Neuron (in vitro differentiated cells): ENCODE data around the gene GSC2.

ENCODE experiments used
- H2AFZ ChIP-seq: one replicate; pipeline ENCODE4 v1.6.1; 2013; ENCODE audit warnings: low read depth, mild to moderate bottlenecking, inconsistent platforms, low read length, moderate library complexity
- H3K27me3 ChIP-seq: one replicate; pipeline ENCODE4 v1.6.1; 2013; ENCODE audit warnings: low read length; ENCODE audit not compliant: insufficient read depth
- H3K36me3 ChIP-seq: one replicate; pipeline ENCODE4 v1.6.1; 2013; ENCODE audit warnings: low read length; ENCODE audit not compliant: insufficient read depth
- H3K4me1 ChIP-seq: one replicate; pipeline ENCODE4 v1.6.1; 2013; ENCODE audit warnings: low read length; ENCODE audit not compliant: insufficient read depth
- H3K4me3 ChIP-seq: 2 replicates; pipeline ENCODE4 v1.5.1; 2013; ENCODE audit warnings: mild to moderate bottlenecking, low read length, moderate library complexity
- H3K9me3 ChIP-seq: one replicate; pipeline ENCODE4 v1.6.1; 2013; ENCODE audit warnings: low read length

GSC2 gene

DNA sequence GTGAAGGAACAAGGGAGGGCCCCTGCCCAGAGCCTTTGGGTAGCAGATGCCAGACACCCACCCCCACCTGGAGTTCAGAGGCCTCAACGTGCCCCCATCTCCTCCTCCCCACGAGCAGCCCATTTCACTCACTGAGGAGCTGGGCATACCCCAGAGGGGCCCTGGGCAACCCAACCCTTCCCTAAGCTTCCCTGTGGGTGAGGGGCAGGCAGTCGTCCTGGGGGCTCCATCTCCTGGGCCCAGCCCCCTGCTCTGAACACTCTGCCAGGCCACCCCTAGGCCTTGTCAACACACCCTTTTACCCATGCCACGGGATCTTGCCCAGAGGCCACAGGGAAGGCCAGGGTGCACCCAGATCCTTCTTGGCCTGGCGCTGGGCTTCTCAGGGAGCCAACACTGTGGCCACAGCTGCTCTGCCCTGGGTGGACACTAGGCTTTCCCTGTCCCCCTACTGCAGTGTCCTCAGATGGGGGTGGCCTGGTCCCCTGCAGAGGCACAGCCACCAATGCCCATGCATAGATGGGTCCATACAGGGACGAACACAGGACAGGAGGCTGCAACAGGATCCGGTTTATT lies 25.0 kb upstream of the GSC2 start:
- no peak overlapping the region for H3K4me3 ChIP-seq
- no peak overlapping the region for H2AFZ ChIP-seq
- peaks cover 45% of the 10 kb centered on the region for H3K4me1 ChIP-seq
- H3K36me3 ChIP-seq: peaks cover 28% of the 10 kb centered on the region
- H3K27me3 ChIP-seq: peaks cover 2% of the 10 kb centered on the region
- no peaks in the 10 kb centered on the region for H3K9me3 ChIP-seq

DNA sequence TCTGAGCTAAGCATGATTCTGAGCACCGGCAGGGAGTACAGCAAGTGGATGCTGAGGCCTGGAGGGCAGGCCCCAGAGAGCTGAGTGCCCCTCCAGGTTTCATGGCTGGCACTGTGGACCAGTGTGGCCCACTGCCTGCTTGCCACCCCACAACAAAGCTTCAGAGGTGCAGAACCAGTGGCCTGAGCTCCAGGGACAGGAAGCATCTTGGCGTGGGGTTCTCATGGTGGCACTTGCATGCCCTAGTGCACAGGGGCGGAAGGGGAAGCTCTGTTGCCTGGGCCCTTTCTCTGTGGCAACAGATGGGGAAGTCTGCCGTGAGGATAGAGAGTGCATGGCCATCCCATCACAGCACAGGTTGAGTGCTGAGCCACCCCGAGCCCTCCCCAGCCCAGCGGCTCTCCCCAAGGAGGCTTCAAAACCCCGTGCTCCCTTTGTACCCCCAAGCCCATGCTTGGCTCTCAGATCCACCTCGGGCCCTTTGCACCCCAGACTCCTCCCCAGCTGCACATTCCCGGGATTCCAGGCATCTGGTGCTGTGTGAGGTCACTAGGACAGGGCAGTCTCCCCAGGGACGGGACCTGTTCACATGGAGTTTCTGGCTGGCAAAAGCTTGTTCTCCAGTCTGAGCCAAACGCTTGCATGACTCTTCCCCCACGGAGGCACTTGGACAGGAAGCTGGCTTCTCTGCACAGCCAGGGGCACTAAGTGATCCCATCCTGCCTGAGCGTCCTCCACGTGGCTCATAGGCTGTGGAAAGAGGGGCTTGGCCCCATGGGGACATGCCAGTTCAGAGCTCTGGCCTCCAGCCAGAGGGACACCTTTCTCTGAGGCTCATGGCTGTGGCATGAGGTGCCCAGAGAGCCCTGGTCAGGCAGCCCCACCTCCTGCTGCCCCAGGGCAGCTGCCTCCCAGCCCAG lies 24.3 kb upstream of the GSC2 start:
- peaks cover 9% of the 10 kb centered on the region for H3K27me3 ChIP-seq
- H3K4me3 ChIP-seq: no peak overlapping the region
- H3K9me3 ChIP-seq: no peaks in the 10 kb centered on the region
- H3K36me3 ChIP-seq: peaks cover 28% of the 10 kb centered on the region
- peaks cover 41% of the 10 kb centered on the region for H3K4me1 ChIP-seq
- no peak overlapping the region for H2AFZ ChIP-seq

DNA sequence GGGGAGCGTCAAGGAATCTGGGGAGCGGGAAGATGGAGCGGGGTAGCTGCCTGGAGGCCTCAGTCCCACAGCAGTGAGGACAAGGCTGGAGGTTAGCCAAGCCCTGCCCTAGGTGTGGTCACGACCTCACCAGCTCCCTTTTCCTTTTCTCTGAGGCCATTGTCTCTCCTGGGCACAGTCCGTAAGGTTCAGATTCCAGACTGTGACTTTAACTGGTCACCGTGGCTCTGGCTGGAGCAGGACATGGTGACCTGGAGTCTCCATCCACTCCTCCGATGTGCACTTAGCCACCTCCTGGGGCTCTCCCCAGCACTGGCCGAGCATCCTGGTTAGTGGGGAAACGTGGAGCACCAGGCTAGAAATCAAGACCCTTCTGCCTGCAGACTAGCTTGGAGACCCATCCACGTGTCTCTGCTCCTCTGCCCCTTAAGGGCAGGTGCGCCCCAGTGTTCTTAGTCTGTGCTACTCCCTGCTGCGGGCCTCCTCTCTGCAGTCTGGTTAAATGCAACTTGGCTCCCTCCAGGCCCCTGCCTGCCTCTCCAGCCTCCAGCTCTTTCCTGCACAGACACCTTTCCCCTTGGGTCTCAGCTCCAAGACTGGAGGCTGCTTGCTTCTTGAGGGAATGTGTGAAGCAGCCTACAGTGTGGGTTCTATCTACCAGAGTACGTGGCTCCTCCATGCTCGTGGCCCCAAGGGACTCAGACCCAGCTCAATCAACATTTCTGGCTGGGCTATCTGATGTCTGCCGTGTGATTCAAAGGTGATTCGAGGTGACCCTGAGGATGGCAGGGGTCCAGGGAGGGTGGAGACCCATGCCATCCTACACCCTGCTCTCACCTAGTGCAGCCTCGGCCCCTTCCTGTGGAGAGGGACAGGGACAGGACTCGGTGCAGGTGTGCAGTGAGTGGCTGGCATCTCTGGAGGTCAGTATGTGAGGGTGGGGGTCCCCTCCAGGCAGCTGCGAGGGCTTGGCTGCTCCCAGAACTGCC lies 23.2 kb upstream of the GSC2 start:
- Histone ChIP-seq H3K4me1 (peaks cover 41% of the 10 kb centered on the region), H3K27me3 (peaks cover 19% of the 10 kb centered on the region), H3K9me3 (no peaks in the 10 kb centered on the region), H3K4me3 (peak overlapping the region; percentile 89), H2AFZ (no peak overlapping the region), H3K36me3 (peaks cover 28% of the 10 kb centered on the region)

GRCh38 chr22:19172213-19173046 lies 22.3 kb upstream of the GSC2 start:
- H3K36me3 ChIP-seq: peaks cover 28% of the 10 kb centered on the region
- no peak overlapping the region for H2AFZ ChIP-seq
- H3K9me3 ChIP-seq: no peaks in the 10 kb centered on the region
- peaks cover 38% of the 10 kb centered on the region for H3K4me1 ChIP-seq
- peaks cover 25% of the 10 kb centered on the region for H3K27me3 ChIP-seq
- peak overlapping the region; percentile 89 for H3K4me3 ChIP-seq

- Histone ChIP-seq H3K4me1 (peaks cover 30% of the 10 kb centered on the region), H3K4me3 (no peak overlapping the region), H2AFZ (no peak overlapping the region), H3K9me3 (no peaks in the 10 kb centered on the region), H3K36me3 (peaks cover 5% of the 10 kb centered on the region), H3K27me3 (peaks cover 37% of the 10 kb centered on the region)
These were observed 19.8 kb upstream of the GSC2 start for GRCh38 chr22:19169947-19170318.

- Histone ChIP-seq H3K27me3 (peaks cover 37% of the 10 kb centered on the region), H3K9me3 (no peaks in the 10 kb centered on the region), H3K4me3 (no peak overlapping the region)
These were observed 19.2 kb upstream of the GSC2 start for GRCh38 chr22:19169002-19169946.

DNA sequence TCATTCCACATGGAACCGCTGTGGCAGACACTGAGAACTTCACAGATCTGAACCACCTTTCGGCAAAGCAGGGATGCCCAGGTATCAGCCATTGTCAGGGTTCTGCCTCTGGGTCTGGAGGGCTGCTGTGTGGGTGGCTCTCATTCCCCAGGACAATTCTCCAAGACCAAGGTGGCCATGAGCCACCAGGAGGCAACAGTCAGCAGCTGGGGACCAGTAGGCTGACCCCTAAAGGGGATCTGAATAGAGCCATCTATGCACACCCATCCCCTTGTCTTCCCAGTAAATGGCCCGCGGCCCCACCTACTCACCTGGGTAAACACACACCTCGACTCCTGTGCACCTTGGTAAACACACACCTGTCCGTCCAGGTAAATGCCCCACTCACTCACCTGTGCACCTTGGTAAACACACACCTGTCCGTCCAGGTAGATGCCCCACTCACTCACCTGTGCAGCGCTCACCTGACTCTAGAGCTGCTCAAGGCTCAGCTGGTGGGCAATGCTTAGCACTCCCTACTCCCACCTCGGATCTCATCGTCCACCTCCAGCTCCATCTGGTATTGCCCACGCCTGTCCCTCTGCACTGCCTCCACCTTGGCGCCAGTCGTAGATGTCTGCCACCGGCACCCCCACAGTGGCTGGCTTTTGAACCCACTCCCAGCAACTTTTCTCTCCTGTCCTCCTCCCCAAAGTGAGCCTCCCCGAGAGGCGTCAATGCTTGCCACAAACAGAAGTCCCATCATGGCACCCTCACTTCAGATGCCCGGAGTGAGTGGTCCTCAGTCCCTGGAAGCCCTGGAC lies 18.2 kb upstream of the GSC2 start:
- Histone ChIP-seq H3K4me1 (peaks cover 20% of the 10 kb centered on the region), H3K36me3 (peaks cover 4% of the 10 kb centered on the region), H3K9me3 (no peaks in the 10 kb centered on the region), H3K27me3 (peaks cover 37% of the 10 kb centered on the region), H3K4me3 (no peak overlapping the region), H2AFZ (no peak overlapping the region)

More at GRCh38 chr22:19169002-19169946, 19.2 kb upstream of the GSC2 start:
- peaks cover 5% of the 10 kb centered on the region for H3K36me3 ChIP-seq
- peaks cover 26% of the 10 kb centered on the region for H3K4me1 ChIP-seq
- peak overlapping the region; percentile 57 for H2AFZ ChIP-seq

GRCh38 chr22:19167106-19167869 lies 17.2 kb upstream of the GSC2 start:
- H3K9me3 ChIP-seq: no peaks in the 10 kb centered on the region
- no peak overlapping the region for H2AFZ ChIP-seq
- no peaks in the 10 kb centered on the region for H3K36me3 ChIP-seq
- H3K4me3 ChIP-seq: no peak overlapping the region
- peaks cover 10% of the 10 kb centered on the region for H3K4me1 ChIP-seq
- peaks cover 37% of the 10 kb centered on the region for H3K27me3 ChIP-seq

- peaks cover 7% of the 10 kb centered on the region for H3K4me1 ChIP-seq
- H3K36me3 ChIP-seq: no peaks in the 10 kb centered on the region
- H3K9me3 ChIP-seq: no peaks in the 10 kb centered on the region
- no peak overlapping the region for H2AFZ ChIP-seq
- H3K4me3 ChIP-seq: no peak overlapping the region
- peaks cover 40% of the 10 kb centered on the region for H3K27me3 ChIP-seq
These were observed 16.3 kb upstream of the GSC2 start for GRCh38 chr22:19166421-19166820.

- Histone ChIP-seq H3K27me3 (peaks cover 31% of the 10 kb centered on the region), H3K4me1 (no peaks in the 10 kb centered on the region), H3K4me3 (no peak overlapping the region), H3K36me3 (no peaks in the 10 kb centered on the region), H3K9me3 (no peaks in the 10 kb centered on the region), H2AFZ (no peak overlapping the region)
These were observed 14.3 kb upstream of the GSC2 start for GRCh38 chr22:19164425-19164824.
